Measurements from ENCODE around the gene TTC38. TPM values are rescaled to one million over a fixed set of nuclear protein-coding genes. Genes with fewer than 3 reads are reported as not detected.

Gene TTC38
- total RNA-seq, 1 donor from 2014 or later, result 16.1 TPM

- Mint-ChIP-seq H3K36me3 (ENCODE audit: low read depth, unreplicated experiment) (peaks cover 11% of the 10 kb centered on the region), H3K27me3 (ENCODE audit: low read depth, unreplicated experiment) (no peaks in the 10 kb centered on the region), H3K27ac (ENCODE audit: unreplicated experiment) (no peak overlapping the region), H3K4me1 (ENCODE audit: low read depth, unreplicated experiment) (no peaks in the 10 kb centered on the region), H3K9me3 (ENCODE audit: unreplicated experiment) (peaks cover 1% of the 10 kb centered on the region), H3K4me3 (ENCODE audit: unreplicated experiment) (no peak overlapping the region)
- no peak for TF ChIP-seq EZH2 (IDR thresholded peaks at IDR 0.05; ENCODE audit: insufficient read depth, low read length)
- TF ChIP-seq CTCF (IDR thresholded peaks at IDR 0.05; ENCODE audit: insufficient read depth, low read depth, low read length), result no peak
- H3K79me2 ChIP-seq (ENCODE audit: insufficient read depth, low read length), result no peaks in the 10 kb centered on the region
- no peaks in the 10 kb centered on the region for H3K36me3 ChIP-seq (ENCODE audit: insufficient read depth, low read length)
- H3K4me2 ChIP-seq (ENCODE audit: low read length), result no peak overlapping the region
- no peaks in the 10 kb centered on the region for H3K4me1 ChIP-seq (ENCODE audit: insufficient read depth, low read length)
- FAIRE-seq, result no peak
- no peak overlapping the region for H3K27ac ChIP-seq (ENCODE audit: low read depth, low read length)
- H4K20me1 ChIP-seq (ENCODE audit: insufficient read depth, low read length), result no peaks in the 10 kb centered on the region
- no peak for DNase-seq (ENCODE audit: low read depth)
- no peak overlapping the region for H2AFZ ChIP-seq (ENCODE audit: low read depth, low read length)
- H3K4me3 ChIP-seq (ENCODE audit: insufficient read depth, low read depth, low read length), result no peak overlapping the region
- no peaks in the 10 kb centered on the region for H3K9me3 ChIP-seq (ENCODE audit: insufficient read depth, low read depth, low read length)
- H3K9ac ChIP-seq (ENCODE audit: low read length), result no peak overlapping the region
- no peaks in the 10 kb centered on the region for H3K27me3 ChIP-seq (ENCODE audit: insufficient read depth, low read length)
These were observed 42.2 kb upstream of the TTC38 start for GRCh38 chr22:46225631-46226030.

GRCh38 chr22:46226577-46226976 is 41.2 kb upstream of the TTC38 start:
- no peak overlapping the region for H3K4me3 Mint-ChIP-seq (ENCODE audit: unreplicated experiment)
- no peaks in the 10 kb centered on the region for H3K4me1 ChIP-seq (ENCODE audit: insufficient read depth, low read length)
- H3K36me3 ChIP-seq (ENCODE audit: insufficient read depth, low read length), result no peaks in the 10 kb centered on the region
- no peaks in the 10 kb centered on the region for H3K27me3 Mint-ChIP-seq (ENCODE audit: low read depth, unreplicated experiment)
- no peaks in the 10 kb centered on the region for H3K27me3 ChIP-seq (ENCODE audit: insufficient read depth, low read length)
- H3K4me2 ChIP-seq (ENCODE audit: low read length), result no peak overlapping the region
- no peaks in the 10 kb centered on the region for H4K20me1 ChIP-seq (ENCODE audit: insufficient read depth, low read length)
- no peak for DNase-seq (ENCODE audit: low read depth)
- H3K4me1 Mint-ChIP-seq (ENCODE audit: low read depth, unreplicated experiment), result no peaks in the 10 kb centered on the region
- no peak overlapping the region for H3K27ac ChIP-seq (ENCODE audit: low read depth, low read length)
- no peaks in the 10 kb centered on the region for H3K9me3 ChIP-seq (ENCODE audit: insufficient read depth, low read depth, low read length)
- H3K4me3 ChIP-seq (ENCODE audit: insufficient read depth, low read depth, low read length), result no peak overlapping the region
- H3K27ac Mint-ChIP-seq (ENCODE audit: unreplicated experiment), result no peak overlapping the region
- H3K79me2 ChIP-seq (ENCODE audit: insufficient read depth, low read length), result no peaks in the 10 kb centered on the region
- no peak for FAIRE-seq
- TF ChIP-seq EZH2 (IDR thresholded peaks at IDR 0.05; ENCODE audit: insufficient read depth, low read length), result no peak
- TF ChIP-seq CTCF (IDR thresholded peaks at IDR 0.05; ENCODE audit: insufficient read depth, low read depth, low read length), result no peak
- no peaks in the 10 kb centered on the region for H3K9me3 Mint-ChIP-seq (ENCODE audit: unreplicated experiment)
- no peak overlapping the region for H2AFZ ChIP-seq (ENCODE audit: low read depth, low read length)
- no peak overlapping the region for H3K9ac ChIP-seq (ENCODE audit: low read length)
- H3K36me3 Mint-ChIP-seq (ENCODE audit: low read depth, unreplicated experiment), result peaks cover 7% of the 10 kb centered on the region

GRCh38 chr22:46229701-46230100 is 38.1 kb upstream of the TTC38 start:
- Histone ChIP-seq H3K9me3 (ENCODE audit: insufficient read depth, low read depth, low read length) (no peaks in the 10 kb centered on the region), H2AFZ (ENCODE audit: low read depth, low read length) (no peak overlapping the region), H3K4me1 (ENCODE audit: insufficient read depth, low read length) (peaks cover 6% of the 10 kb centered on the region), H3K9ac (ENCODE audit: low read length) (no peak overlapping the region), H4K20me1 (ENCODE audit: insufficient read depth, low read length) (no peaks in the 10 kb centered on the region), H3K4me2 (ENCODE audit: low read length) (no peak overlapping the region), H3K27me3 (ENCODE audit: insufficient read depth, low read length) (no peaks in the 10 kb centered on the region), H3K36me3 (ENCODE audit: insufficient read depth, low read length) (no peaks in the 10 kb centered on the region), H3K27ac (ENCODE audit: low read depth, low read length) (no peak overlapping the region), H3K79me2 (ENCODE audit: insufficient read depth, low read length) (no peaks in the 10 kb centered on the region), H3K4me3 (ENCODE audit: insufficient read depth, low read depth, low read length) (no peak overlapping the region)
- Mint-ChIP-seq H3K27me3 (ENCODE audit: low read depth, unreplicated experiment) (no peaks in the 10 kb centered on the region), H3K4me1 (ENCODE audit: low read depth, unreplicated experiment) (no peaks in the 10 kb centered on the region), H3K9me3 (ENCODE audit: unreplicated experiment) (no peaks in the 10 kb centered on the region), H3K4me3 (ENCODE audit: unreplicated experiment) (no peak overlapping the region), H3K27ac (ENCODE audit: unreplicated experiment) (peak overlapping the region; percentile 47), H3K36me3 (ENCODE audit: low read depth, unreplicated experiment) (peaks cover 6% of the 10 kb centered on the region)
- TF ChIP-seq EZH2 (IDR thresholded peaks at IDR 0.05; ENCODE audit: insufficient read depth, low read length) (no peak), CTCF (IDR thresholded peaks at IDR 0.05; ENCODE audit: insufficient read depth, low read depth, low read length) (no peak)
- no peak for FAIRE-seq
- DNase-seq (ENCODE audit: low read depth), result no peak

Data from astrocyte (in vitro differentiated cells and primary cell).